Measurements from ENCODE around the gene ADPRHL1.

ADPRHL1 gene

DNA sequence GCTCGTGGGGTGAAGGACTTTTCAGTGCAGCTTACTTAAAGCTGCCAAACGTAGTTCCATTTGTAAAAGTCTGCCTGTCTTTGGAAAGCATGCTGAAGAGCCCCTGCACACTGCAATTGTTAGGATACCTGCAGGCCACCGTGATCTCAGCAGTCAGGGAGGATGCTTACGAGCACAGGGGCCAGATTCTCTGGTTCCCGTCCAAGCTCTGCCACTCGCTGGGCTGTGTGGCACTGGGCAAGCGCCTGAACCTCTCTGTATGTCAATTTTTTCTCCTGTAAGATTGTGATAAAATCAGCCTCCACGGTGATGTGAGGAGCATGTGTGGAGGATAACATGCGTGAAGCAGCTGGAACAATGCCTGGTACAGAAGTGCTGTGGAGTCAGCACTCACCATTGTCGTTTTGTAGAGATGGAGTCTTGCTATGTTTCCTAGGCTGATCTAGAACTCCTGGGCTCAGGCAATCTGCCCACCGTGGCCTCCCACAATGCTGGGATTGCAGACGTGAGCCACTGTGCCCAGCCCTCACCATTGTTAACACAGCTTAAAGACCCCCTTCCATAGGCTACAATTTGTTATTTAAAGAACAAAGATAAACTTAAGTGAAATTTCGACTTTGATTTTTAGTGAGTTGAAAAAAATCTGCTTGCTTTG lies 3.5 kb downstream of the ADPRHL1 start:
- H3K27ac ChIP-seq = peak overlapping the region; percentile 98
- TF ChIP-seq CTCF (IDR thresholded peaks at IDR 0.05) = no peak
- no peak for TF ChIP-seq ZFX (IDR thresholded peaks at IDR 0.05; ENCODE audit: borderline replicate concordance)

- TF ChIP-seq CTCF (IDR thresholded peaks at IDR 0.05) (no peak), ZFX (IDR thresholded peaks at IDR 0.05; ENCODE audit: borderline replicate concordance) (no peak)
- H3K27ac ChIP-seq = peak overlapping the region; percentile 98
These were observed 4.2 kb downstream of the ADPRHL1 start for GRCh38 chr13:113448885-113449692.

- TF ChIP-seq CTCF (IDR thresholded peaks at IDR 0.05) (no peak), ZFX (IDR thresholded peaks at IDR 0.05; ENCODE audit: borderline replicate concordance) (no peak)
- peak overlapping the region; percentile 98 for H3K27ac ChIP-seq
These were observed 4.8 kb downstream of the ADPRHL1 start for GRCh38 chr13:113448545-113448884.

DNA sequence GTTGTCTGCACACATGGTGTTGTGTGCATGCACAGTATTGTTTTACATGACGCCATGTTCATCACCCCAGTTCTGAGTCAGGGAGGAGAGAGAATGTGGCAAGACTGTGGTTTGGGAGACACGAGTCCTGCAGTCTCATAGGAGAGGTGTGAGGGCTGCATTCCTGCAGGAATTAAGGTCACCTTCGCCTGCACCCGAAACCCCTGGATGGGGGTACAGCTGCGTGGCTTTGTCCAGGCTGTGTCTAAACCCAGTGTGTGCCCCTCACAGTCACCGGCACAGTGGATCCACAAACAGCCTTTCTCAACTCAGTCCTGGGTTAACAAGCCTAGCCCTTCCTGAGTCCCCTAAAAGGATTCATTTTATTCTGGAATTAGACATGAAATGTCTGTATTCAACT lies 5.7 kb downstream of the ADPRHL1 start:
- TF ChIP-seq CTCF (IDR thresholded peaks at IDR 0.05) (no peak), ZFX (IDR thresholded peaks at IDR 0.05; ENCODE audit: borderline replicate concordance) (no peak)
- peak overlapping the region; percentile 98 for H3K27ac ChIP-seq

GRCh38 chr13:113446488-113446854 lies 6.8 kb downstream of the ADPRHL1 start:
- TF ChIP-seq CTCF (IDR thresholded peaks at IDR 0.05) = no peak
- no peak for TF ChIP-seq ZFX (IDR thresholded peaks at IDR 0.05; ENCODE audit: borderline replicate concordance)
- H3K27ac ChIP-seq = no peak overlapping the region

DNA sequence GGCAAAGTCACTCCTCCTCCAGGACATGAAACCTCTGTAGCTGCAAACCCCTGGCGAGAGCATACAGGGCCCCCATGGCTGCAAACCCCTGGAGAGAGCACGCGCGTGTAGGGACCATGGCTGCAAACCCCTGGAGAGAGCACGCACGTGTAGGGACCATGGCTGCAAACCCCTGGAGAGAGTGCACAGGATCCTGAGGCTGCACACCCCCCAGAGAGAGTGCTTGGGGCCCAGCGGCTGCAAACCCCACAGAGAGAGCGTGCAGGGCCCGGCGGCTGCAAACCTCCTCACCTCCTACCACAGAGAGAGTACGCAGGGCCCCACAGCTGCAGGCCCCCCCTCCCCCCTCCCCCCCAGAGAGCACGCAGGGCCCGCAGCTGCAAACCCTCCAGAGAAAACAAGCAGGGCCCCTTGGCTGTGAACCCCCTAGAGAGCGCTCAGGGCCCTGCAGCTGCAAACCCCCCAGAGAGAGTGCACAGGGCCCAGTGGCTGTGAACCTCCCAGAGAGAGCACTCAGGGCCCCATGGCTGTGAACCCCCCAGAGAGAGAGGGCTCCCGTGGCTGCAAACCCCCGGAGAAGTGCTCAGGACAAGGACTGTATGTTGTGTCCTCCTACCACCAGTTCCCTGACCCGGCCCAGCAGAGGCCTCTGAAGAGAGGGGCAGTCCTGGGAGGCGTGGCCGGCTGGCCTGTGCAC lies 7.3 kb downstream of the ADPRHL1 start:
- no peak overlapping the region for H3K27ac ChIP-seq
- TF ChIP-seq ZFX (IDR thresholded peaks at IDR 0.05; ENCODE audit: borderline replicate concordance) (no peak), CTCF (IDR thresholded peaks at IDR 0.05) (no peak)

- TF ChIP-seq ZFX (IDR thresholded peaks at IDR 0.05; ENCODE audit: borderline replicate concordance) (no peak), CTCF (IDR thresholded peaks at IDR 0.05) (no peak)
- H3K27ac ChIP-seq = no peak overlapping the region
These were observed 9.3 kb downstream of the ADPRHL1 start for GRCh38 chr13:113443991-113444390.

All from 22Rv1 (cell line).